Measurements from ENCODE around the gene MERTK.

DNA sequence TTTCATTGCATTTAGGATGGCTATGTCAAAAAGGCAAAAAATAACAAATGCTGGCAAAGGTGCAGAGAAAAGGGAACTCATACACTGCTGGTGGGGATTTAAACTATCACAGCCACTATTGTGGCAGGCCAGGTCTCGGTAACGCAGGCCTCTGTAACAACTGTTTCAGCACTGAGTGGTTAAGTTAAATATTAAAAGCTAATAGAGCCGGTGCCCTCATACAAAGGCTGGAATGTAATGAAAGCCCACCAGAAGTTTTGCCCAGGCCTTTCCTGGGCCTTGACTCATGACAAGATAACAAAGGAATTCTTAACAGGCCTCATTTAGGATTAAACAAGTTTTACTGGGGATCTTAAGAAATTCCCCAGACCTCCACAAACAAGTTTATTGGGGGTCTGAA, 10.7 kb downstream of the MERTK start:
- no peak for TF ChIP-seq EZH2 (IDR thresholded peaks at IDR 0.05; ENCODE audit: insufficient read depth, poor library complexity, severe bottlenecking)
- no peak for TF ChIP-seq EZH2phosphoT487 (IDR thresholded peaks at IDR 0.05; ENCODE audit: insufficient read depth, low read depth)

All from GM23248 (cell line).